Measurements from ENCODE around the gene BEX1. TPM values are rescaled to one million over a fixed set of nuclear protein-coding genes. Genes with fewer than 3 reads are reported as not detected.
"Not testable (repeated sequence)": the region's sequence is repeated elsewhere in the genome, so short reads cannot be mapped to it uniquely, and the experiment has no call there.

BEX1 gene
- polyA plus RNA-seq, 3 donors: 1.00 to 22.1 TPM; not detected in 1

DNA sequence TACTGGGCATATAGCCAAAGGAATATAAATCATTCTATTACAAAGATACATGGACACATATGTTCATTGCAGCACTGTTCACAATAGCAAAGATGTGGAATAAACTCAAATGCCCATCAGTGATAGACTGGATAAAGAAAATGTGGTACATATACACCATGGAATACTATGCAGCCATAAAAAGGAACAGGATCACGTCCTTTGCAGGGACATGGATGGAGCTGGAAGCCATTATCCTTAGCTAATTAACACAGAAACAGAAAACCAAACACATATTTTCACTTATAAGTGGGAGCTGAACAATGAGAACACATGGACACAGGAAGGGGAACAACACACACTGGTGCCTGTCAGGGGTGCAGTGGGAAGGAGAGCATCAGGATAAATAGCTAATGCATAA lies 30.6 kb downstream of the BEX1 start:
- H3K27ac ChIP-seq (ENCODE audit: low read depth, low read length): not testable (repeated sequence)
- WGBS, 3 donors: 32 to 87% (median 75%) methylated on average over 1 of the region's 1 CpG

DNA sequence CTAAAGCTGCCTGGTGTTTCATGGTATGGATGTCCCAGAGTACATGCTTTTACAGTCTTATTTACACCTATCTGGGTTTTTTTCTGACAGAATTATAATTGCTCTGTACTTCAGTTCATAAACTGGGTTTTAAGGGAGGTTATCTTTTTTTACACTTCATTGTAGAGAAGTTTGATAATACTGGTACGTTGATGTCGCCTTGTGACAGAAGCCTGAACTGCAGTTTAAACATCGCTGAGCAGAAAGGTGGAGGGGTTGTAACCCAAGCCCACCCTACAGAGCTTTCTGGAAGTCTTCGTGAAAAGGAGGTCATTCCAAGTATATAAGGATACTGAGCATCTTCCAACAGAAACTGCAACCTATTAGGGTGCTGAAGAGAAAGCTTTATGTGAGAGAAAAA lies 46.4 kb downstream of the BEX1 start:
- no peak overlapping the region for H3K27ac ChIP-seq (ENCODE audit: low read depth, low read length)
- 30 to 48% (median 38%) methylated on average over 4 of the region's 4 CpGs for WGBS, 3 donors

DNA sequence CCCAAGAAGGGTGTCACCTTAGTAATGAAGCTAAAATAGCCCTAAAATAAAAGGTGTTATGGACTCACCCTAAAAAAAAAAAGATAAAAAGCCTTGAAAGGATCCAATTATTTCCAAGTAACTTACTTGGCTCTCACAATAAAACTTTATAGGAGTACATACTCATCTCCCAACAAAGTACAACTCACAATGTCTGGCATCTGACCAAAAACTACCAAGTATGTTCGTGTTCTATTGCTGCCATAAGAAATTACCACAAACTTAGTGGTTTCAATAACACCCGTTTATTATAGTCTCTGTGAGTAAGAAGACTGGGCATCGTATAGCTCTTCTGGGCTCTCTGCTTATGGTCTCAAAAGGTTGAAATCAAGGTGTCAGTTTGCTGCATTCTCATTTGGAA lies 51.0 kb downstream of the BEX1 start:
- 68 to 86% (median 68%) methylated on average over 3 of the region's 3 CpGs for WGBS, 3 donors
- no peak overlapping the region for H3K27ac ChIP-seq (ENCODE audit: low read depth, low read length)

Other genes with a start within 250 kb of the BEX1 start
- under 1 TPM in 1 of 3 donors, not detected in 2; 0.12 TPM for gene RAB40AL, start 126.9 kb downstream of the BEX1 start, polyA plus RNA-seq
- gene NXF3, start 29.0 kb upstream of the BEX1 start, polyA plus RNA-seq: under 1 TPM; 0.03 to 0.86 (median 0.79) TPM
- gene BEX4, start 150.9 kb upstream of the BEX1 start, polyA plus RNA-seq: 10 to 100 TPM; 18.1 to 51.7 (median 22.1) TPM
- 100 to 1,000 TPM in 1 of 3 donors, 10 to 100 TPM in 2; 28.6 to 111 (median 28.8) TPM for gene TCEAL8, start 191.0 kb upstream of the BEX1 start, polyA plus RNA-seq
- gene TCEAL5, start 212.6 kb upstream of the BEX1 start, polyA plus RNA-seq: under 1 TPM in 2 of 3 donors, not detected in 1; 0.12 to 0.31 TPM
- gene BEX2, start 246.8 kb upstream of the BEX1 start, polyA plus RNA-seq: 10 to 100 TPM in 1 of 3 donors, 1 to 10 TPM in 2; 1.1 to 22.9 (median 3.9) TPM

All from adipose tissue (tissue), 3 donors.